Activated naive CD4-positive, alpha-beta T cell treated with Interleukin-2 at 50 U/mL for 16 hours (primary cell): ENCODE data around the gene VWA2.
"Not testable (repeated sequence)": the region's sequence is repeated elsewhere in the genome, so short reads cannot be mapped to it uniquely, and the experiment has no call there.

ENCODE experiments used
- DNase-seq: peaks from one replicate; pipeline ENCODE4 v3.0.0-alpha.2; 2020

VWA2 gene

DNA sequence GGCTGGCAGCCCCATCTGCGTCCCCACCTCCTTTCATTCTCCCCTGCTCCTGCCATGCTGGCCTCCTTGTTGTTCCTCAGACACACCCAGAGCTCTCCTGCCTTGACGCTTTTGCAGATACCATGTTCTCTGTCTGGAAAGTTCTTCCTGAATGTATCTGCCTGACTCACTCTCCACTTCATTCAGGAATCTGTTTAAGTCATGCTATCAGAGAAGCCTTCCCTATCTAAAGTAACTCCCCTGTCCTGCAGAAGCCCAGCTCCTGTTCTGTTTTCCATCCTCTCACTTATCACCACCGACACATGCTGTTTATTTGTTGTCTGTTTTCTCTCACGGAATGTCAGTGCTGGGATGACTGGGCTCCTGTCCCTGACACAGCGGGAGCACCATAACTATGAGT lies 83.3 kb downstream of the VWA2 start:
- DNase-seq = no peak

- DNase-seq = no peak
Observed at GRCh38 chr10:114323023-114323422, 84.0 kb downstream of the VWA2 start.

DNA sequence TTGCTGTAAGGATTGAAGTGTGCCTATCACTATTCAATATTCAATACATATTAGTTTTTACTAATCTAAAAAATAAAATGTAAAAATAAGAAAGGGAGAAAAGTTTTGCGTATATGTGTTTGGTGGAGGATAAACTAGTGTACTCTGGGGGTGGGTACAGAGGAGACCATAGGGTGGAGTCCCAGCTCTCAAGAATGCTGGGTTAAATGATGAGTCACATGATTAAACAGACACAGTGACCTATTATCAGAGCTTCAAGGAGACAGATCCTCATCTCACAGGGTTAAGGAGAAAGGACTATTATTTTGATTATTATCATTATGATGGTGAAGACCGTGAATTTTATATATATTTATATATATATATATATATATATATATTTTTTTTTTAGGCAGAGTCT lies 87.7 kb downstream of the VWA2 start:
- no peak for DNase-seq

DNA sequence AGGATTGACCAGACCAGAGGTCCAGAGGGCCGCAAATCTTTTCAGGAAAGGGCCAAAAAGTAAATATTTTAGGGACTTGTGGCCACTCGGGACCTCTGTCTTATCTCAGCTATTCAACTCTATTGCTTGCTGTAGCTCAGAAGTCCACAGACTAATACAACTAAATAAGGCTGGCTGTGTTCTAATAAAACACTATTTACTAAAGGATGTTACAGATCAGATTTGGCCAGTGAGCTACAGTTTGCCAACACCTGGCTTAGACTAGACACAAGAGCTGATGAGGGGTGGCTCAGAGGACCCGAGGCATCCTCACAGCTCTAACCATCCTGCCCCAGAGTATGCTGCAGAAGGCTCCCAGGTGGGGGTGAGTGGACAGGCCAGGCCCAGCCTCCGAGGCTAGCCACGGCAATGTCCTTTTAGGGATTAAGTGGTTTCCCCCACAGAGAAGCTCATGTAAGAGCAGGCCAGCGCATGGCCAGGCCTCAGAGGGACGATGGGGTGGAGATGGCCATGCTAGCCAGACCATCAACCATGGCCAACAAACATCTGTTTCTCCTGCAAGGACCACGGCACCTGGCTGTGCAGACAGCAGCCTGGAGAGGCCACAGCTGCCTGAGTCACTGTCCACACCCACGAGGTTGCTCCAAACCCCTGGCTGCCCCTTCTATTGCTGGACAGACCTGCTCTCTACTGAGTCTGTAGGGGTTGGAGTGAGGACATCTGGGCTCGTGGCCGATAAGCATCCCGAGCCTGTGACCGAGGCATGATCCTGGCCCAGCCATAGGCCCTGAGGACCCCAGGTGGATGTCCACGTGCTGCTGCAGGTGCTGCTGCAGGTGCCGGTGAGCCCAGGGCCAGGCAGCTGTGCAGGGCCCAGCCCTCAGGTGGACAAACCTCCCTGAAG lies 88.7 kb downstream of the VWA2 start:
- no peak for DNase-seq

DNA sequence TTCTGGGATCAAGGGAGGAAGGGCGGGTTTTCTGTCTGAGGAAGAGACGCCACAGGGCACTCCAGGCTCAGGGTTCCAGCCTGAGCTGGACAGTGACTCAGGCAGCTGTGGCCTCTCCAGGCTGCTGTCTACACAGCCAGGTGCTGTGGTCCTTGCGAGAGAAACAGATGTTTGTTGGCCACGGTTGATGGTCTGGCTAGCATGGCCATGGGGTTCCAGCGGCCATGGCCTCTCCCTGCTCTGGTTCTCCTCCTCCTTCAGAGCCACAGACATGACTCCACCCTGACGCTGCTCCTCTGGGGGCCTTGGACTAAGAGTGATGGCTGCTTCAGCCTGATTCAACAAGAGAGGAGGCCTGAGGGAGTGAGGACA lies 89.4 kb downstream of the VWA2 start:
- DNase-seq = no peak

- DNase-seq = no peak
Observed at GRCh38 chr10:114328874-114329273, 89.8 kb downstream of the VWA2 start.

DNA sequence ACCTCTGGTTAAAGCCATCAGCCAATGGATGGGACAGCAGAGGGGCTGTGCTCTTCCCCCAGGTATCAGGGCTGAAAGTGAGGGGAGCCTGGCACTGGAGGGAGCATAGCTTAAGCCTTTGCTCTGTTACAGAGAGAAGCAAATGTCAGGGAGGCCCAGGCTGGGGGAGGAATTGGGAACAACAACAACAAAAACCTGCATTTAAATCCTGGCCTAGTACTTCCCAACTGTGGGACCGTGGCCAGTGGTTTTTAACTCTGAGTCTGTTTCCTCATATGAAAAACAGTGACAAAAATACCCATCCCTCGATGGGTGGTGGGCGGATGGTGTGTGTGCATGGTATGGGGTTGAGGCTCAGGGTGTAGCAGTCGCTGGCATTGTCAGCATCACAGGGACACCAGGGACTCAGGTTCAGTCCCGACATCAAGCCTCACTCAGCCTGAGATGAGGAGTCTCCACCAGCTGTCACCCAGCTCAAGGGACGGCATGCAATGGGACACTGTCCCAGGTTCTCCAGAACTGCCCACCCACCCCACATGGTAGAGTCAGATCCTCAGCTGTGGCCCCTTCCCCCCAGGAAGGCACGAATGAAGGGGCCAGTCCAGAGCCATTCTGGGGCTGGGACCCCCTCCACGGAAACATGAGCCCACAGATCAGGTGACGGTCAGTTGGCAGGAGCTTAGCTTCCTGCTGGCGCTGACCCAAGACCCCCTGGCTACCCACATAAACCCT lies 90.7 kb downstream of the VWA2 start:
- no peak for DNase-seq

- DNase-seq = no peak
Observed at GRCh38 chr10:114332301-114333192, 93.5 kb downstream of the VWA2 start.

DNA sequence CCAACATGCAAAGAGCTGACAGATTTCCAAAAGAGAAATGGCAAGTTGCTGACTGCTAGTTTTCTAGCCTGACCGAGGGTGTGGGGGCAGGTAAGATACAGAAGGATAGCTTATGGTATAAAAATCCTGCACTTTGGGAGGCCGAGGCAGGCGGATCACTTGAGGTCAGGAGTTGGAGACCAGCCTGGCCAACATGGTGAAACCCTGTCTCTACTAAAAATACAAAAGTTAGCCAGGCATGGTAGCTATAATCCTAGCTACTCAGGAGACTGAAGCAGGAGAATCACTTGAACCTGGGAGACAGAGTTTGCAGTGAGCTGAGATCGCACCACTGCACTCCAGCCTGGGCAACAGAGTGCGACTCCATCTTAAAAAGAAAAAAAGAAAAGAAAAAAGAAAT lies 94.4 kb downstream of the VWA2 start:
- not testable (repeated sequence) for DNase-seq

DNA sequence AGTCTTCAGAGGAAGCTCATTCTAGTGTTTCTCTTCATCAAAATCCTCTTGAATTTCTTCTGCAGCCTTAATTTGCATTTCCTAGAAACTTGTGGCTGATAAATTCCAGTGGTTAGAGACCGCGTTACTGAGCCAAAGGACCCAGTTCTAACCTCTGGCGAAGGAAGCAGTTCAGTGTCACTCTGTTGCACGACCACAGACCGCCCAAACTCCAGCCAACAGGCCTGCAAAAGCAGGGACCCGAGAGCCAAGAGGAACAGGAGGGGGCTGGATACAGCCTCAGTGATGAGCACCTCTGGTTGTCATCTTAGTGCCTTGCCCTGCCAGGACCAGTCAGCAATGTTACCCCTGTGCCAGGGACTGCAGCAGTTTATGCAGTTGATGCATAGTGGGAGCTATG lies 95.2 kb downstream of the VWA2 start:
- no peak for DNase-seq

DNA sequence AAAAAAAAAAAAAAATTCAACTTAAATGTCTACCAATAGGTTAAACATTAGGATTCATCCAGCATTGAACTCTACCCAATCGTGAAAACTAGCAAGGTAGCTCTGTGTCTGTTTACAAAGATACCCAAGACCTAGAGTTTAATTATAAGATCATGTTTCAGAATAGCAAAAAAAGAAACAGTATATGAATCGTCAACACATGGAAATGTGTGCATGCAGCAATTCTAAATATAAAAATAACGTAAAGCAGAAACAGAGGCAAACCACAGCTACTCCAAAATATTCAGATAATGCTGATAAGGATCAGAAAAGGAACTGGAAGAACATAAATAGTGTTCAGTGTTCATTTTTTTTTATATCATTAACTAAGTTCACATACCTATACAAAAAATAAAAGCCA lies 96.6 kb downstream of the VWA2 start:
- no peak for DNase-seq

- DNase-seq = no peak
Observed at GRCh38 chr10:114336823-114337509, 97.9 kb downstream of the VWA2 start.

DNA sequence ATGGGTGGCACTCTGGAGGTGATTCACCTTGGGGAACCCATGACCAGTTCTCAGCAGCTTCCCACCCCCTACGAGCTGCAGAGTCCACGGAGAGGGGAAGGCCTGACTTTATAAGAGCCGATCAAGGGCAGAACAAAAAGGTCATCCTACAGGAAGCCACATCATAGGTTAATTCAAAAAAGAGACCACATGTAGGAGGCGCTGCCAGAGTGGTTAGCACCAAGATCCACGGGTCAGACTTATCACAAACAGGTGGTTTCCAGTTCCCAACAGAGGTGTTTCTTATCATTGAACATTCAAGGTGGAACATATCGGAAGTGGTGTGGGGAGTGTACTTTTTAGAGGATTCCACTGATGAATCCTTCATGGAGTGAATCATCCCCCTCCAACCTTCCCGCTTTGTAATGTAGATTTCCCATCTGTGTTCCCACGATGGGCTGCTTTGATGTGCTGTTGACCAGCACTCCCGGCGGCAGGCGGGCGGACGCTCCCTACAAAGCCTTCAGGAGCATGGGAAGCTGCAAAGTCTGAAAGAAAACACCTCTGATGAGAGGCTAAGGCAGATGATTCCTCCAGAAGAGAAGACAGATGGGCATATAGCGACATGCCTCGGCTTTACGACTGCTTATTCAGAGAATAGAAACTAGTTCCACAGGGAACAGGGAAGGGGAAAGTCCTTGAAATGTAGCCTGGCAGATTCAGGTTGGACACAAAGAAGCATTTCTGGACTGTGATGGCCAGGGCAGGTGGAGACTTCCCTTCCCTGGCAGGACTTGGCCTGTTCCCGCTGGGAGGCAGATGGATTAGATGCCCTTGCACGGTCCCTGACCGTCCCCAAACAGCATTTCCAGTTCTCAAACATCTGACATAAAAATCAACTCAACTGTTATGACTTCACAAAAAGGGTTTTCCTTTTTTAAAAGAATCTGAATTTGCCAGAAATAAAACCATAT lies 98.7 kb downstream of the VWA2 start:
- no peak for DNase-seq

GRCh38 chr10:114340816-114341215 lies 101.8 kb downstream of the VWA2 start:
- DNase-seq = no peak
